ENCODE measurements around the gene PAQR3. TPM values are rescaled to one million over a fixed set of nuclear protein-coding genes. Genes with fewer than 3 reads are reported as not detected.

Gene PAQR3
- total RNA-seq, 1 experiment from 2014 or later: 17.3 TPM

DNA sequence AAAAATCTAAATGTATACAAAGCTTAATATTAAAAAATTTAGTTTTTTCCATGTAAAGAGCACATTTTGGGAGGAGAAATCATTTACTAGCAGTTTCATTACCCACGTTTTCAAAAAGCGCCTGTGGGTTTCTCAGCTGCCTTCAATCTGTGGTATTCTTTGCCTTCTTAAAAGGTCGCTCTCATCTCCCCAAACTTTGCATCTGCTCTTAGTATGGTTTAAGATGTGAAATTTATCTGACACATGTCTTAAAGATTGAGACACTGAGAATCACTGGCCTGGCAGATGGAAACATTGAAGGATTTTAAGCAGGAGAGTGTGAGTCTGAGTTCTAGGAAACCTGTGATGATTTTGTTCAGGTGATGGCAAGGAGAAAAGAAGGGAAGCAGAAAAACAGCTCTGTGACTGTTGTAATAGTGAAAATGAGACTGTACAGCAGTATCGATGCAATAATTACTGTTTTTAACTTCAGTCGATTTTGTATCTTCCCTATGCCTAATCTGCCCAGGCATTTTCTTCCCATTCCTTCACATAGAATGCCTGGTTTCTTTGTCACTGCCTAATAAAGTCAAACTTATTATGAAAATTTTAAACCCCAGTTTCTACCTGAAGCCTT, 75.9 kb downstream of the PAQR3 start:
- POLR2A ChIA-PET: no interaction called here
- ATAC-seq (no peak), DNase-seq (ENCODE audit: low read depth, low spot score) (no peak)
- H3K27me3 ChIP-seq (ENCODE audit: control insufficient read depth, insufficient read depth, low read length): no peaks in the 10 kb centered on the region
- H3K9me3 ChIP-seq (ENCODE audit: control insufficient read depth, insufficient read depth, low read depth, low read length): no peaks in the 10 kb centered on the region
- H3K4me1 ChIP-seq (ENCODE audit: control insufficient read depth, insufficient read depth, low read length): no peaks in the 10 kb centered on the region
- H3K4me3 ChIP-seq (ENCODE audit: low read depth in 2 of 2, low read length in 2 of 2): no peak overlapping the region
- in situ Hi-C loops (cut with HindIII; ENCODE audit: low pct_unique_long_range_greater_than_20kb, low sequenced_read_pairs) (no loop called here), intact Hi-C loops (cut with micrococcal nuclease; ENCODE audit: unreplicated experiment) (no loop called here)
- no peak overlapping the region for H3K27ac ChIP-seq (ENCODE audit: low read length)
- CTCF ChIA-PET: no interaction called here
- no TSS peak for BruUV-seq (replicated peaks)
- TF ChIP-seq POLR2AphosphoS5 (IDR thresholded peaks at IDR 0.05; ENCODE audit: low read depth, low read length): no peak
- TF ChIP-seq, protein P1, sequence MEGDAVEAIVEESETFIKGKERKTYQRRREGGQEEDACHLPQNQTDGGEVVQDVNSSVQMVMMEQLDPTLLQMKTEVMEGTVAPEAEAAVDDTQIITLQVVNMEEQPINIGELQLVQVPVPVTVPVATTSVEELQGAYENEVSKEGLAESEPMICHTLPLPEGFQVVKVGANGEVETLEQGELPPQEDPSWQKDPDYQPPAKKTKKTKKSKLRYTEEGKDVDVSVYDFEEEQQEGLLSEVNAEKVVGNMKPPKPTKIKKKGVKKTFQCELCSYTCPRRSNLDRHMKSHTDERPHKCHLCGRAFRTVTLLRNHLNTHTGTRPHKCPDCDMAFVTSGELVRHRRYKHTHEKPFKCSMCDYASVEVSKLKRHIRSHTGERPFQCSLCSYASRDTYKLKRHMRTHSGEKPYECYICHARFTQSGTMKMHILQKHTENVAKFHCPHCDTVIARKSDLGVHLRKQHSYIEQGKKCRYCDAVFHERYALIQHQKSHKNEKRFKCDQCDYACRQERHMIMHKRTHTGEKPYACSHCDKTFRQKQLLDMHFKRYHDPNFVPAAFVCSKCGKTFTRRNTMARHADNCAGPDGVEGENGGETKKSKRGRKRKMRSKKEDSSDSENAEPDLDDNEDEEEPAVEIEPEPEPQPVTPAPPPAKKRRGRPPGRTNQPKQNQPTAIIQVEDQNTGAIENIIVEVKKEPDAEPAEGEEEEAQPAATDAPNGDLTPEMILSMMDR (IDR thresholded peaks at IDR 0.05): no peak
- TF ChIP-seq TCF7L2 (IDR thresholded peaks at IDR 0.05; ENCODE audit: low read depth, low read length): no peak
- 0 out of 2 replicates have a peak, but pooled peaks cover 3% of the 10 kb centered on the region for H3K36me3 ChIP-seq (ENCODE audit: control insufficient read depth, insufficient read depth, low read length)

DNA sequence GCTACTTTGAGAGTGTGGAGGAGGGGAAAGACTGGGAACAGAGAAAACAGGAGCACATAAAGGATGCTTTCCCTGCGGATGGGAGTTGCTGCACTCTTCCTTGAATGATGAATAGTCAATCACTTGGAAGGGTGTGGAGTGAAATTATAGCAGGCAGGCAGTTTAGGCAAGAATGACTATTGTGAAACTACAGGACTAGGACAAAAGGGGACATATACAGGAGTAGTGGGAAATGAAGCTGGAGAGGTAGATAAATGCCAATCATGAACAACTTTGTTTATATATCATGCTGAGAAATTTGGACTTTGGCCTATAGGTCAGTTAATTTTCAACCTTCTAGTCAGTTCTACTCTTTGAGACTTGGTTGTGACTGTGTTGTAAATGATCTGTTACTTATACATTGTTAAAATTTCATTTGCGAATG, 76.9 kb downstream of the PAQR3 start:
- Histone ChIP-seq H3K4me1 (ENCODE audit: control insufficient read depth, insufficient read depth, low read length) (no peaks in the 10 kb centered on the region), H3K36me3 (ENCODE audit: control insufficient read depth, insufficient read depth, low read length) (0 out of 2 replicates have a peak, but pooled peaks cover 3% of the 10 kb centered on the region), H3K9me3 (ENCODE audit: control insufficient read depth, insufficient read depth, low read depth, low read length) (no peaks in the 10 kb centered on the region), H3K27me3 (ENCODE audit: control insufficient read depth, insufficient read depth, low read length) (no peaks in the 10 kb centered on the region), H3K4me3 (ENCODE audit: low read depth in 2 of 2, low read length in 2 of 2) (no peak overlapping the region), H3K27ac (ENCODE audit: low read length) (no peak overlapping the region)
- intact Hi-C loops (cut with micrococcal nuclease; ENCODE audit: unreplicated experiment) (no loop called here), in situ Hi-C loops (cut with HindIII; ENCODE audit: low pct_unique_long_range_greater_than_20kb, low sequenced_read_pairs) (no loop called here)
- no TSS peak for BruUV-seq (replicated peaks)
- DNase-seq (ENCODE audit: low read depth, low spot score) (no peak), ATAC-seq (no peak)
- no peak for TF ChIP-seq POLR2AphosphoS5 (IDR thresholded peaks at IDR 0.05; ENCODE audit: low read depth, low read length)
- no peak for TF ChIP-seq SIN3A (IDR thresholded peaks at IDR 0.05; ENCODE audit: borderline replicate concordance, insufficient read depth, low read depth, low read length)
- TF ChIP-seq, protein P2, sequence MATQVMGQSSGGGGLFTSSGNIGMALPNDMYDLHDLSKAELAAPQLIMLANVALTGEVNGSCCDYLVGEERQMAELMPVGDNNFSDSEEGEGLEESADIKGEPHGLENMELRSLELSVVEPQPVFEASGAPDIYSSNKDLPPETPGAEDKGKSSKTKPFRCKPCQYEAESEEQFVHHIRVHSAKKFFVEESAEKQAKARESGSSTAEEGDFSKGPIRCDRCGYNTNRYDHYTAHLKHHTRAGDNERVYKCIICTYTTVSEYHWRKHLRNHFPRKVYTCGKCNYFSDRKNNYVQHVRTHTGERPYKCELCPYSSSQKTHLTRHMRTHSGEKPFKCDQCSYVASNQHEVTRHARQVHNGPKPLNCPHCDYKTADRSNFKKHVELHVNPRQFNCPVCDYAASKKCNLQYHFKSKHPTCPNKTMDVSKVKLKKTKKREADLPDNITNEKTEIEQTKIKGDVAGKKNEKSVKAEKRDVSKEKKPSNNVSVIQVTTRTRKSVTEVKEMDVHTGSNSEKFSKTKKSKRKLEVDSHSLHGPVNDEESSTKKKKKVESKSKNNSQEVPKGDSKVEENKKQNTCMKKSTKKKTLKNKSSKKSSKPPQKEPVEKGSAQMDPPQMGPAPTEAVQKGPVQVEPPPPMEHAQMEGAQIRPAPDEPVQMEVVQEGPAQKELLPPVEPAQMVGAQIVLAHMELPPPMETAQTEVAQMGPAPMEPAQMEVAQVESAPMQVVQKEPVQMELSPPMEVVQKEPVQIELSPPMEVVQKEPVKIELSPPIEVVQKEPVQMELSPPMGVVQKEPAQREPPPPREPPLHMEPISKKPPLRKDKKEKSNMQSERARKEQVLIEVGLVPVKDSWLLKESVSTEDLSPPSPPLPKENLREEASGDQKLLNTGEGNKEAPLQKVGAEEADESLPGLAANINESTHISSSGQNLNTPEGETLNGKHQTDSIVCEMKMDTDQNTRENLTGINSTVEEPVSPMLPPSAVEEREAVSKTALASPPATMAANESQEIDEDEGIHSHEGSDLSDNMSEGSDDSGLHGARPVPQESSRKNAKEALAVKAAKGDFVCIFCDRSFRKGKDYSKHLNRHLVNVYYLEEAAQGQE (IDR thresholded peaks at IDR 0.05; ENCODE audit: insufficient read depth in 1 of 2, low read depth in 2 of 2, low read length in 1 of 2): no peak
- no peak for TF ChIP-seq TCF7L2 (IDR thresholded peaks at IDR 0.05; ENCODE audit: low read depth, low read length)
- TF ChIP-seq, protein P1 (IDR thresholded peaks at IDR 0.05): no peak
- POLR2A ChIA-PET: no interaction called here
- CTCF ChIA-PET: no interaction called here

Other genes with a start within 250 kb of the PAQR3 start
- gene BMP2K, start 163.1 kb downstream of the PAQR3 start, total RNA-seq (2021; ENCODE audit: unreplicated experiment): 23.3 TPM